Measurements from ENCODE around the gene CHIT1. TPM values are rescaled to one million over a fixed set of nuclear protein-coding genes. Genes with fewer than 3 reads are reported as not detected.

The CHIT1 gene
- total RNA-seq, 2 experiments from 2014 or later, result 0.56 to 0.74 TPM

- POLR2A ChIA-PET, result no interaction called here
- no peak overlapping the region for H3K4me3 Mint-ChIP-seq
- DNase-seq (no peak), ATAC-seq (no peak)
- TF ChIP-seq CTCF (IDR thresholded peaks at IDR 0.05), result no peak
- CTCF ChIA-PET, result interaction anchor here (1.4 to 6.6 kb wide), 3 partner anchors 41 to 134 kb away, joined by 4 to 58 read pairs (median 5); no protein-coding TSS in a partner anchor
- intact Hi-C loops (cut with micrococcal nuclease), result loop anchor here (5.0 kb wide), 1 partner anchor 137 kb away; no protein-coding TSS in a partner anchor
- no peaks in the 10 kb centered on the region for H3K27me3 Mint-ChIP-seq
- no peak overlapping the region for H3K27ac Mint-ChIP-seq
- no peaks in the 10 kb centered on the region for H3K36me3 Mint-ChIP-seq (ENCODE audit: low read depth)
- H3K9me3 Mint-ChIP-seq, result no peaks in the 10 kb centered on the region
- no peaks in the 10 kb centered on the region for H3K4me1 Mint-ChIP-seq (ENCODE audit: low read depth)
Measured at GRCh38 chr1:203174324-203174985, 55.0 kb downstream of the CHIT1 start.

- Mint-ChIP-seq H3K27me3 (no peaks in the 10 kb centered on the region), H3K4me1 (ENCODE audit: low read depth) (no peaks in the 10 kb centered on the region), H3K4me3 (no peak overlapping the region), H3K9me3 (no peaks in the 10 kb centered on the region), H3K27ac (no peak overlapping the region), H3K36me3 (ENCODE audit: low read depth) (no peaks in the 10 kb centered on the region)
- ATAC-seq, result no peak
- ChIA-PET POLR2A (no interaction called here), CTCF (interaction anchor here (1.0 to 6.6 kb wide), 16 partner anchors 11 to 274 kb away, joined by 3 to 58 read pairs (median 6); partner anchors contain the start of gene CHI3L1)
- no peak for DNase-seq
- intact Hi-C loops (cut with micrococcal nuclease), result loop anchor here (5.0 kb wide), 1 partner anchor 136 kb away; no protein-coding TSS in a partner anchor
- no peak for TF ChIP-seq CTCF (IDR thresholded peaks at IDR 0.05)
Measured at GRCh38 chr1:203173566-203173965, 55.9 kb downstream of the CHIT1 start.

GRCh38 chr1:203173011-203173555, 56.4 kb downstream of the CHIT1 start:
- H3K9me3 Mint-ChIP-seq, result no peaks in the 10 kb centered on the region
- intact Hi-C loops (cut with micrococcal nuclease), result loop anchor here (5.0 kb wide), 1 partner anchor 136 kb away; no protein-coding TSS in a partner anchor
- no peak for ATAC-seq
- no peak overlapping the region for H3K27ac Mint-ChIP-seq
- no peaks in the 10 kb centered on the region for H3K27me3 Mint-ChIP-seq
- no peaks in the 10 kb centered on the region for H3K36me3 Mint-ChIP-seq (ENCODE audit: low read depth)
- CTCF ChIA-PET, result interaction anchor here (0.8 to 6.6 kb wide), 30 partner anchors 8 to 460 kb away, joined by 3 to 58 read pairs (median 5); partner anchors contain the start of gene CHI3L1
- POLR2A ChIA-PET, result no interaction called here
- no peak overlapping the region for H3K4me3 Mint-ChIP-seq
- no peak for TF ChIP-seq CTCF (IDR thresholded peaks at IDR 0.05)
- no peaks in the 10 kb centered on the region for H3K4me1 Mint-ChIP-seq (ENCODE audit: low read depth)
- DNase-seq, result no peak

GRCh38 chr1:203172184-203173010, 57.1 kb downstream of the CHIT1 start:
- POLR2A ChIA-PET, result no interaction called here
- Mint-ChIP-seq H3K9me3 (no peaks in the 10 kb centered on the region), H3K4me1 (ENCODE audit: low read depth) (no peaks in the 10 kb centered on the region), H3K36me3 (ENCODE audit: low read depth) (no peaks in the 10 kb centered on the region), H3K4me3 (no peak overlapping the region), H3K27ac (no peak overlapping the region), H3K27me3 (no peaks in the 10 kb centered on the region)
- peak; percentile 94 for TF ChIP-seq CTCF (IDR thresholded peaks at IDR 0.05)
- DNase-seq (peak; percentile 56), ATAC-seq (peak; percentile 74)
- intact Hi-C loops (cut with micrococcal nuclease), result loop anchor here (5.0 kb wide), 1 partner anchor 135 kb away; no protein-coding TSS in a partner anchor
- CTCF ChIA-PET, result interaction anchor here (0.7 to 6.6 kb wide), 43 partner anchors 9 to 460 kb away, joined by 3 to 58 read pairs (median 4); partner anchors contain the start of gene CHI3L1

Data from activated CD8-positive, alpha-beta T cell treated with anti-CD3 and anti-CD28 coated beads for 36 hours (primary cell).